GM18499 (cell line): ENCODE measurements around the gene TMPRSS15.

Experiments
- ATAC-seq: cut with Tn5 transposase; IDR thresholded peaks from one replicate; pipeline ENCODE4 v1.9.1; 2021; ENCODE audit warnings: moderate number of reproducible peaks; ENCODE audit not compliant: insufficient read depth, unreplicated experiment

Gene TMPRSS15

DNA sequence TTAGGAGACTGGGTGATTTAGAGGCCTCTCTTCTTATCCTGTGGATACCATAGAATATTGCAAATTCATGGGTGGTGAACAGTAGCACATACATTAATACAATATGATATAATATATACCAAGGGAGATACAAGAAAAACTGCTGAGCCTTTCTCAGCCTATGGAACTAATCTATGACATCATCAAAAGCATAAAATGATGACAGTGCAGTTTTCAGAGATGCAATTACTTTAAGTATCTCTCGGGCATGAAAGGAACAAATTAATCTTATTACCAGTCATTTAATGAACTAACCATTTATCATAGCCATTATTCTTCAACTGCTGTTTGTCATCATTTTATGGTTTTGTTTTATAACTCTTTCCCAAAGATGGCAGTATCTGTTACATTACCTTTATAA lies 155.4 kb downstream of the TMPRSS15 start:
- no peak for ATAC-seq

DNA sequence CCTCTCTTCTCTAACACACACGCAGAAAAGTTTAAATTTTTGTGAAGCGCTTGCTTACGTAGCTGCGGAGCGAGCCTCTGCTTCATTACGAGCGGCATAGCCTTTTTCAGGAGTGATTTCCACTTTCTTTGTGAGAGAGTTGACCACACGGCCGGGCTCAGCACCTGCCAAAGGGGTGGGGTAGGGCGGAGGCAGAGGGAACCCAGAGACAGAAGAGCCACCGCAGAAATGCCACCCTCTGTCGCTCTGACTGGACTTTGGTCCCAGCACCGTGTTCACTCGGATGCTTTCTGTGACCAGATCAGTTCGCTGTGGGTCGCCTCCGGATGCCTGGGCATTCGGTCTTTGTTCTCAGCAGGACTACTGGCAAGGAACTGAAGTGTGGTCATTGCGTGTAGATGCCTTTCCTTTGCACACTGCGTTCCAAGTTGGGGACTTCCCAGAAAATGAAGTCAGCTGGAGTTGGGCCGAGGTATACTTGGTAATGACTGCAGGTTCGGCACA lies 158.1 kb downstream of the TMPRSS15 start:
- no peak for ATAC-seq

- ATAC-seq: no peak
Observed at GRCh38 chr21:18244671-18245463, 158.7 kb downstream of the TMPRSS15 start, which contains the start of gene CHODL. Gene CHODL (plus strand): TSS chr21:18244833. CDS start chr21:18245224, 391 bp downstream.

DNA sequence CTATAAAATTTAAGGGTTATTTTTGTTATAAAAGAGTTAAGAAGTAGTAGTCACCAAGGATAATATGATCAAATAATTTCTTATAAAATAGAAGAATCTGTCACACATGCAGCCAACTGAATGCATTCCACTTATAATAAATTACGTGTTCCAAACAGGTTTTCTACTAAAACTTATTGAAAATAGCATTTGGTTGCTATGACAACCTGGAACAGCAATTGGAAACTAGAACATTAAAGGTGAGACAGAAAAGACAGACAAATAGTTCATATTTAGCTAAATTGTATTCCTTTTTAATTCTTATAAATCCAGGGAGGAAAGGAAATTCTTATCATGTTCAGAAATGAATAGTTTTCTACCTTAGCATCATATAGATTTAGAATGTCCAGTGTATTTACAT lies 168.0 kb downstream of the TMPRSS15 start:
- ATAC-seq: no peak

- no peak for ATAC-seq
Observed at GRCh38 chr21:18228060-18228739, 175.4 kb downstream of the TMPRSS15 start.

GRCh38 chr21:18222346-18222745 lies 181.2 kb downstream of the TMPRSS15 start:
- no peak for ATAC-seq

DNA sequence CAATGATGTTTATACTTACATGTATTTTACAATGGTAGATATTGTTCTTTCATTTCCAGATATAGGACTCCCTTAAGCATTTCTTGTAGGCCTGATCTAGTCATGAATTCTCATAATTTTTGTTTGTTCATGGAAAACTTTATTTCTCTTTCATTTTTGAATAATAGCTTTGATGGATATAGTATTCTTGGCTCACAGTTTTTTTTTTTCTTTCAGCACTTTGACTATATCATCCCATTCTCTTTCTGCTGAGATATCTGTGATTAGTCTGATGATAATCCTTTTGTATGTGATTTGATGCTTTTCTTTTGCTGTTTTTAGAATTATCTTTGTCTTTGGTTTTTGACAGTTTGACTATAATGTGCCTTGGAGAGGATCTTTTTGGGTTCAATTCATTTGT lies 183.1 kb downstream of the TMPRSS15 start:
- no peak for ATAC-seq
